ENCODE results near the gene GKN1.
"Not testable (repeated sequence)": the region's sequence is repeated elsewhere in the genome, so short reads cannot be mapped to it uniquely, and the experiment has no call there.

The GKN1 gene, protein sequence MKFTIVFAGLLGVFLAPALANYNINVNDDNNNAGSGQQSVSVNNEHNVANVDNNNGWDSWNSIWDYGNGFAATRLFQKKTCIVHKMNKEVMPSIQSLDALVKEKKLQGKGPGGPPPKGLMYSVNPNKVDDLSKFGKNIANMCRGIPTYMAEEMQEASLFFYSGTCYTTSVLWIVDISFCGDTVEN

DNA sequence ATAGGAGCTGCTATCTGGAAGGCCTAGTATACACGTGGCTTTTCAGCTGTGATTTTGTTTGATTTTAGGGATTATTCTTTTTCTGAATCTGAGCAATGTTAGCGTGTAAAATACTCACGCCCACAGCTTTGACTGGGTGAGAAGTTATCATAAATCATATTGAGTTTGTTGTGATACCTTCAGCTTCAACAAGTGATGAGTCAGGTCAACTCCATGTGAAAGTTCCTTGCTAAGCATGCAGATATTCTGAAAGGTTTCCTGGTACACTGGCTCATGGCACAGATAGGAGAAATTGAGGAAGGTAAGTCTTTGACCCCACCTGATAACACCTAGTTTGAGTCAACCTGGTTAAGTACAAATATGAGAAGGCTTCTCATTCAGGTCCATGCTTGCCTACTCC, at the start of gene GKN1:
GKN1 (plus strand) TSS at position 386 of the 400 bp plus-strand sequence. CDS start 42 bp downstream, outside the sequence.
- no peak for DNase-seq

DNA sequence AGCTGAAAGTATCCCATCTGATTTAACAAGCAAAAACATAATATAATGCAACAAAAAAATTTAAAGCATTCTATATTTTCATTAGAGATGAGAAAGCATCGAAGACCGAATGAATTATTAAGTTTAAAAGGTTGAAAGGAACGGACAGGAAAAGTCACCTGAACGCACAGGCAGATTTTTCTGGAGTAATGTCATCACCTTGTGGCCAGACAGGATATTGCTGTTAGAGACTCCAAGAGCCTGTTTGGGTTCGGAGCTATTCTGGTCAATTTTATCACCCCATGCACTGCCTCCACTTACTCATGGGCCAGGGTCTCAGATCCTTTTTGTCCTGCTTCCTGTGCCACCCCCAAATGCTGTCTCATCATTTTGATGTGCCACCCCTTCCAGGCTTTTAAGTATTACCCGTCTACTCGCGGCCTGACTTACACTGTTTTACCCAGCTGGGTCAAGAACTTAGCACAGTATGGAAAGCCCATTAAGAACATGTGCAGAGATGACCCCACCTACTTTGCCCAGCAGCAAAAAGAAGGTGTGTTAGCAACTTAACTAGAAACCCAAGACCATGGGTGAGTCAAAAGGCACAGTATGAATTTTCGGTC, 49.0 kb upstream of the GKN1 start:
- DNase-seq, result peak; percentile 61

DNA sequence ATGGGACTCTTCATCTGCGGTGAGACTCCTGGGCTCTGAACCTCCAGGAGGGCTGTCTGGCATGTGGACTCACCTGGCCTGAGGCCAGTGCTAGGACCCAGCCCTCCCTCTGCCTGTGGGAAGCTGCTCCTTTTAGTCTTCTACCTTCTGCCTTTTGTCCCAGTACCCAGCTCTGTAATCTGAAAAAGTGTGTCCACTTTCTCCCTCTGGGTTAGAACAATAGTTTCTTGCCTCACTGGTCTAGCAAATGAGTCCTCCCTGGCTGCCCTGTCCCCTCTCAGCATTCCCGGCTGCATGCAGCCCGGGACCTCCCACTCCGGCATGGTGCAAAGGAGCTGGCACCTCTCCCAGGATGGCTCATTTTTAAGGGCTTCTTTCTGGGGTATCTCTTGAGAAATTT, 47.6 kb upstream of the GKN1 start:
- no peak for DNase-seq

DNA sequence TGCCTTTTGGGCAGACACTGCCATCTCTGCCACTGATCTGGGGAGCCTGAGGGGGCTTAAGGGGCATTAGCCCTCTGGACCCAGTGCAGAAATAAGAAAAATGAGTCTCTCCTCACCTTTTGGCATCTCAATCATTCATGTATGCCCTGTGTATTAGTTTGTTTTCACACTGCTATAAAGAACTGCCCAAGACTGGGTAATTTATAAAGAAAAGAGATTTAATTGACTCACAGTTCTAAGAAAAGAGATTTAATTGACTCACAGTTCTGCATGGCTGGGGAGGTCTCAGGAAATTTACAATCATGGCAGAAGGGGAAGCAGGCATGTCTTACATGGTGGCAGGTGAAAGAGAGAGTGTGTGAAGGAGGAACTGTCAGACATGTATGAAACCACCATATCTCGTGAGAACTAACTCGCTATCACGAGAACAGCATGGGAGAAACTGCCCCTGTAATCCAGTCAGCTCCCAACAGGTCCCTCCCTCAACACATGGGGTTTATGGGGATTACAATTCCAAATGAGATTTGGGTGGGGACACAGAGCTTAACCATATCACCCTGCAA, 43.2 kb upstream of the GKN1 start:
- DNase-seq, result no peak

DNA sequence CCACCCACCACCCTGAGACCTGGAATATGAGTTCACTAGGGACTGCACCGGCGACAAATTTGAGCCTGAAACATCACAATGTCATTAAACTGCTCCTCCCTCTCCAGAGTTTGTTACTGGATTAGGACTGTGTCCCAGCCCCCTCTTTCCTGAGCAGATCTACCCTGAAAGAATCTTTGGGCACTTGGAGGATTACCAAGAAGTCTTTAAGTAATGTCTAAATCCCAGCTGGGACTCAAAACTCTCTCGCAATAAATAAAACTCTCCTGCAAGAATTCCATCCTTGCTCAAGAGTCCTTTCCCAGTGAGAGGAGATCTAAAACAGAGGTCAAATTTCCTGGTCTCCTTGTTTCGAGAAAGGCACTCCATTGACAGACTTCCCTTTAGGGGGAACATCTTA, 42.6 kb upstream of the GKN1 start:
- DNase-seq, result no peak

DNA sequence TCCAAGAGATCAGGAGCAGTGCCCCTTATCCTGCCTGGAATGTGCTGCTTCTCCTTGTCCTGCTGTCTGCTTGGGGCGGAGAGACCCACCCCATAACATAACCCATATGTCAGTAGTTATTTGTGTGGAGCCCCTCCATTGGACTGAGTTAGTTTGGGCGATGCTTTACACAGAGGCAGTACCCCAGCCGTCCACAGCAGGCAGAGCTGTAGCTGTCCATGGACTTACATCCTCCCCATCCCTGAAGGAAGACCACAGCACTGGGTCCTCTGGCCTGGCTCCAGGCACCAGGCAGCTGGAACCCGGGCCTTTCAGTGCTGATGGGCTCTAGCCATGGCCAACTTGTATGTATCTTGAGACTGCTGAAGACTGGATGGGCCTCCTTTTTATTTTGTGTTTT, 42.0 kb upstream of the GKN1 start:
- DNase-seq, result no peak

DNA sequence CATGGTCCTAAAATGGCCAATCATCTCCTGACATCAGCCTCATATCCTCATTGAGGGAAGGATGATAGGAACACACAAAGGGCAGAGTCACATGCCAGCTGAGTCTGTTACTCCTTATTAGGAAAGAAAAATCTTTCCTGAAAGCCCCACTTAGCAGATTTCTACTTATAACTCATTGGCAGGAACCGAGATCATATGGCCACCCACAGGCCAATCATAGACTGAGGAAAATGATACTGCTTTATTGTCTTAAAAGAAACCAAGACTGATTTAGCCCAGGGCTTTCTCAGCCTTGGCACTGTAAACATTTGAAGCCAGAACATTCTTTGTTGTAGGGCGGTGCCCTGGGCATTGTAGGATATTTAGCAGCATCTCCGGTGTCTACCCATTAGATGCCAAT, 40.4 kb upstream of the GKN1 start:
- no peak for DNase-seq

DNA sequence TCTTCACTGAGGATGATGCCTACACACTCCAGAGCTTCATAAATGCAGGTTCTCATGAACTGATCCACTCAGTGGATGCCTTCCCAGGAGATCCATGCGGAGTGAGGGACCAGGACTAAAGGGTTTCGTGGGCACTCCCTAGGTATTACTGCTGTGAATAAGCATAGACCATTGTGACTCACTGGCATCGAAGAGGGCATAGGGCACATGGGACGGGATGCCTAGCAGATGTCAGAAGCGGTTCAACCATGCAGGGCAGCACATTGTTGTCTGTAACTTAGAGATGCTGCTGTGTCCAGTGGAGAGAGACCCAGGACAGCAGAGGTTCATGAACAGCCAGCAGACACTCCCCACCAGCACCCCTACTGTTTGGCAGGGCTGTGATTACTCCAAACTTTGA, 39.0 kb upstream of the GKN1 start:
- no peak for DNase-seq

DNA sequence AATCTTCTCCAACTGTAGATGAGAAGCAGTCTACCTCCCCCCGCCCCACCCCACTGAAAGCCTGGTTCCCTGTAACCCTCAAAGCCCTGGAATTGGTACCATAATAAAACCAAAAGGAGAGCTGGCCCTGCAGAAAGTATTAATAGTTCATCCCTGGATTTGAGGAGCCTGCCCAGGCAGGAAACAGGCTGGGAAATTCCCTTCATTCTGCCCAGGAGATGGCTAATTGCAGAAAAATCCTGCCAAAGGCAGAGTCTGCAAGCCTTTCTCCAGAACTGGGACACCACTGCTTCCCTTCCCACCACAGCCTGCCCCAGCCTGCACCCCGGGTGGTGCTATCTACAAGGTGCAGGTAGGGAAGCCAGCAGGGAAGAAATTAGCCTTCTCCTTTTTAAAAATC, 38.0 kb upstream of the GKN1 start:
- no peak for DNase-seq

DNA sequence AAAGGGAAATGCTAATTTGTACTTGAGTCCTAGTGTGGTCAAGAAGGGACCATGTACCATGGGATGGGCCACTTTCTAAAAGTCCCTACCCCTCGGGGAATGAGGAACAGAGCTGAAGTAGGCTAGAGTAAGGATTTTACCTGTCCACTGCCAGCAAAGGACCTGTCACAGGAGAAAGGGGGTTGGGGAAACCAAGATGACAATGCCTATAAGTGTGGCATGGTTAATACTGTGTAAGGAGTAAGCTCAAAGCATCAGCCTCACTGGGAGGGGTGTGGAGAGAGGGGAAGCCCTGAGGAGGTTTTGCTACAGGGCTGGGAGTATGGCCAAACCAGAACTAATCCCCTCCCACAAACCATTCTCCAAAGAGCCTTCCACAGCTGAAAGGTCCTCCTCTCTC, 37.5 kb upstream of the GKN1 start:
- DNase-seq, result no peak

DNA sequence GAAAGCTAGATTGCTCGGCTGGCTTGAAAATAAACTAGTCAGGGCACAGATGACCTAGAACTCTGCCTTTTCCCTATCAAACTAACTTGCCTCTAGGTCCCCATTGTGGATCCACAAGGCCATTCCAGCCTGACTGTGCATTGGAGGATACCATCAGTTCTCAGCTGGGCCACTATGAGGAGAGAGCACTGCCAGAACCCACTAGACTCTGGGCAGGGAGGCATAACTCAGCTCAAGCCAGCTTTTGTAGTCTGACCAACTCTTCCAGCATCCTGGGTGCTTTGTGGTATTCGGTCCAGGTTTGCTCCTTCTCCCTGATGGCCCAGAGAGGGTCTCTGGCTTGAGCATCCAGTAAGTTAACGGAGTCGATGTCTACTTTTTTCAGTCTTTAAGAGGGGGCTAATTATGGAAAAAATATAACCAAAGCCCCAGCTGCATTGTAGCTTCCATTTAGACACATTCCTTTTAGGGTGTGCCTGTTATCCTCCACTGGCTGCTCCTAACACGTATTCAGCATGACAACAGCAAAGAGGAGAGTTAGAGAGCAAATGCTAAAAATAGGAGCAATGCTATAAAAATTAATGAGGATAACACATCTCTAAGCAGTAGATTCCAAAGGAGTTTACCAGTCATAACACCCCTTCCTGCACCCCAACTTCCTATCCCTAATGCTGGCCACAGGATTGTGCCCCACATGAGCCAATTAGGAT, 36.9 kb upstream of the GKN1 start:
- DNase-seq, result no peak

DNA sequence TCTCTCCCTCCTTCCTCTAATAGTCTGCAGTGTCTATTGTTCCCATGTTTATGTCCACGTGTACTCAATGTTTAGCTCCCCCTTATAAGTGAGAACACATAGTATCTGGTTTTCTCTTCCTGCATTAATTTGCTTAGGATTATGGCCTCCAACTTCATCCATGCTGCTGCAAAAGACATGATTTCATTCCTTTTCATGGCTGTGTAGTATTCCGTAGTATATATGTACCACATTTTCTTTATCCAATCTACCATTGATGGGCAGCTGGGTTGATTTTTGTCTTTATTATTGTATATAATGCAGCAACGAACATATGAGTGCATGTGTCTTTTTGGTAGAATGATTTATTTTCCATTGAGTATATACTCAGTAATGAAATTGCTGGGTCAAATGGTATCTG, 35.5 kb upstream of the GKN1 start:
- DNase-seq, result no peak

DNA sequence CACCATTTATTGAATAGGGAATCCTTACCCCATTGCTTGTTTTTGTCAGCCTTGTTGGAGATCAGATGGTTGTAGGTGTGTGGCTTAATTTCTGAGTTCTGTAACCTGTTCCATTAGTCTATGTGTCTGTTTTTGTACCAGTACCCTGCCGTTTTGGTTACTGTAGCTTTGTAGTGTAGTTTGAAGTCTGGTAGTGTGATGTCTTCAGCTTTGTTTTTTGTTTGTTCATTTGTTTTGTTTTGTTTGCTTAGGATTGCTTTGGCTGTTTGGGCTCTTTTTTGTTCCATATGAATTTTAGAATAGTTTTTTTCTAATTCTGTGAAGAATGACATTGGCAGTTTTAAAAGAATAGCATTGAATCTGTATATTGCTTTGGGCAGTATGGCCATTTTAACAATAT, 34.5 kb upstream of the GKN1 start:
- DNase-seq, result no peak

DNA sequence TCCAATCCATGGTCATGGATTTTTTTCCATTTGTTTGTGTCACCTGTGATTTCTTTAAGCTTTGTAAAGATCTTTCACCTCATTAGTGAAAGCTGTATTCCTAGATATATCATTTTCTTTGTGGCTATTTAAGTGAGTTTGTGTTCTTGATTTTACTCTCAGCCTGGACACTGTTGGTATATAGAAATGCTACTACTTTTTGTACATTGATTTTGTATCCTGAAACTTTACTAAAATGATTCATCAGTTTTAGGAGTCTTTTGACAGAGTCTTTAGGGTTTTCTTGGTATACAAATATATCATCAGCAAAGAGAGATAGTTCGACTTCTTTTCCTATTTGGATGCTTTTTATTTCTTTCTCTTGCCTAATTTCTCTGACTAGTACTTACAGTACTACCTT, 34.1 kb upstream of the GKN1 start:
- no peak for DNase-seq

DNA sequence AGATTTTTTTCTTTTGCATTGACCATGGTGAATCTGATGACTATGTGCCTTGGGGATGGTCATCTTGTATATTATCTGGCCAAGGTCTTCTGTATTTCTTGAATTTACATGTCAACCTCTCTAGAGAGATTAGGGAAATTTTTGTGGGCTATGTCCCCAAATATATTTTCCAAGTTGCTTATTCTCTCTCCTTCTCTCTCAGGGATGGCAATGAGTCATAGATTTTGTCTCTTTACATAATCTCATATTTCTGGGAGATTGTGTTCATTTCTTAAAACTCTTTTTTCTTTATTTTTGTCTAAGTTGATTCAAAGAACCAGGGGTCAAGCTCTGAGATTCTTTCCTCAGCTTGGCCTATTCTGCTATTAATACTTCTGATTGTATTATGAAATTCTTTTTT, 31.6 kb upstream of the GKN1 start:
- DNase-seq, result no peak

DNA sequence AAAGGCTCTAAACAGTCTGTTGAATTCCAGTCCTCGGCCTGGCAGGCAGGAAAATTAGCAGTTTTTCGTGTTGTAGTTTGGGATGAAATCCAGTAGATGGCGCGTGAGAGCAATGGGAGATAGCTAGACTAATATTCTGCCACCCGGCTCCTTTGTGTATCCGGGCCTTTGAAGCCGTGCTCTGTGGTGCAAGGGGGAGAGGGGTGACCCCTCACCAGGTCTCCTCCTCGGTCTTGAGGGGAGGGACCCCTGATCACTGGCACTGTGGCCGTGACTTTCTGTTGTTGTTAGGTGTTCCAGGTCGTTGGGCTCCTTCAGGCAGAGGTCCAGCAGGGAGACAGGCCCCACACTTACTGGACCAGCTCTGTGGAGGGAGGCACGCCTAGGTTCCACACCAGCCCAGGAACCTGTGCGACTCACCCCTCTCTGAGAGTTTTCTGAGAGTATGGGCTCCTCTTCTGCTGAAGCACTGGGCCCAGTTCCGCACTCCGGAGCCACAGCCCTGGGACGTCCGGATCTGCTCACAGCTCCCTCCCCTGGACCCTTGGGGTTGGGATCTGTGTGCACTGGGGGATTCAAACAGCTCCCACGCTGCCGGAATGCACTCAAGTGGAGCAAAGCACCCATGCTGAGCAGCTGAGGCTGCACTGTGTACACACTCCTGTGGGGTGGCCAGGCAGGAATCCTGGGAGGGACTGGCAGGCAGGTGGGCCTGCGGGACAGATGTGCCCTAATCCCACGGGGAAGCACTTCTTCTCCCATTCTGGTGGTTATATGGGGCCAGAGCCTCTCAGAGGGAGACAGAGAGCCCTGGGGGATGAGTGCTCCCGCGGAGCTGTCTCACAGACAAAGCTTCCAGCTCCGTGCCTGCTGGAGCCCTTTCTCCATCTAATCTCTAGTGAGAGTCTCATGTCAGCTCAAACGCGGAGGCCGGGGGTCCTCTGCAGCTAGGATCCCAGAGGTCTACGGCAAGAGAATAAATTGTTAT, 30.6 kb upstream of the GKN1 start:
- peak; percentile 63 for DNase-seq

DNA sequence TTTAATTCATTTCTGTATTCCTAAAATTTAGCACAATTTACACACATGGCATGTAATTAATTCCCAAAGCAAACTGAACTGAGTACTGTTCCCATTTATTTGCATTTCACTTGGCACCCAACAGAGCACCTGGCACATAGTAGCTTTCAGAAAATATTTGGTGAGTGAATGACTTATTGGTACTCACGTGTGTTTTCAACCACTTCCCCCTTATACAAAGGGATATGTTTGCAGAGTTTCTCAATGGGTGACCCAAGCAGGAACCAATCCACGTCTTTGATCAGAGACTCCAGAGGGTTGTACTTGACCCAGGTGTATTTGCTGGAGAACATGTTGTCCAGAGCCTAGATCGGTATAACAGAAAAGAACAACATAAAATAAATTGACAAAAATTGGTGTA, 28.3 kb upstream of the GKN1 start:
- no peak for DNase-seq

DNA sequence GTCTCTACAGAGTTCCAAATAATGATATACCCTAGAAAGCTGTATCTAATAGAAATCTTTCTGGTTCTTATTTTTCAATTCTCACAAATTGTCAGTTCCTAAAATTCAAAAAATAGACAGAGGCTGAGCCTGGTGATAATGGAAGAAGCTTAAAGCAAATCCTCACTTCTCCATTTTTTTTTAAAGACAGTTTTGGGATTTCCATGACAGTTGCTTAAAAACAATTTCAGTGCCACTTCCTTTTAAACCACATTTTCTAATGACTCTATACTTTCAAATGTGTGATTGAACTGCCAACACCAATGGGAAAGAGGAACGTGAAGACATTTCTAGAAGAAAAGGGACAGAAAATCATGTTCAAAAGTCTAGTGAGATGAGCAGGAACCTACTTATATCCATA, 25.7 kb upstream of the GKN1 start:
- no peak for DNase-seq

DNA sequence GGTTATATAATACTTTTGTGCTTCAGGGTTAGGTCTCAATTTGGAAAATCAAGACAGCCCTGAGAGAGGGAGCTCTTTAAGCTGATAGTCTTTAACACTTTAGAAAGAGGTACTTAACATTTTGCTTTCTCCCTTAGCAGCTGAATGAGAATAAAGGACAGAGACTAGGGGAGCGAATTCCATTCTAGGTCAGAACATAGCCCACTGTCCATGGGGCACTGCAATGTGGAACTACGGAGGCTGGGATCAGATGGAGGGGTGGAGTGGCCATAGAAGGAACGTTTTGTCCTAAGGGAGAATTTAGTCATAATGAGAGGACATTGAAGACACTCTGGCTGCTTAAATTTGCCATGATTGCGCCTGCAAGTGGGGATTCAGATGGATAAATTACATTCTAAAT, 22.5 kb upstream of the GKN1 start:
- DNase-seq, result no peak

DNA sequence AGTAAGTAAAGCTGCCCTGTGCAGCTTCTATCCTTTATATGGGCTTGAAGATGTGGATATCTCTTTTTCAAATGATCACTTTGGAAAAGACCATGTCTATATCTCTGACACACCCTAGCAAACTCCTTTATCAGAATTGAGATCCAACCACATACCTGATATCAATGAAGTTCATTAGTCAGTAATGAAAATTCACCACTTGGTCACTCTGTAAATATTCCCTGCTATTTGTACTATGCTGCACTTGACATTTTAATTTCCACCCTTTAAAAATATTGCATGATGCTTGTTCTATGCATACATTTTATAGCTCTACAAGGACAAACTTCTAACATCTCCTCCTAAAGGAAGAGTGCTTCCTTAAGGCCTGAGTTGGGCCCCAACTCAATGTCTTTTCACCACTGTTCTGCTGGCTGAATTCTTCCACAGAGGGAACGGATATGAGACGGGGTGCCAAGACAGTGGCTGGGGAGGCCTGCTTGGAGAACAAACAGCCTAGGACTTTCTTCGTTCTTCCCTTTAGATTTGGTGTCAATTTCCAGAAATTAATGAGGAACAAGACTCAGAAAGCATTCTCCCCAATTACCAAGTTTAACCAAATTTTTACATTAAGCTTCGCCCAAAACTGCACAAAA, 21.4 kb upstream of the GKN1 start, which contains the start of gene GKN2:
GKN2 (minus strand) TSS at position 7 of the 635 bp plus-strand sequence. CDS start 32 bp downstream, outside the sequence.
- DNase-seq, result no peak

DNA sequence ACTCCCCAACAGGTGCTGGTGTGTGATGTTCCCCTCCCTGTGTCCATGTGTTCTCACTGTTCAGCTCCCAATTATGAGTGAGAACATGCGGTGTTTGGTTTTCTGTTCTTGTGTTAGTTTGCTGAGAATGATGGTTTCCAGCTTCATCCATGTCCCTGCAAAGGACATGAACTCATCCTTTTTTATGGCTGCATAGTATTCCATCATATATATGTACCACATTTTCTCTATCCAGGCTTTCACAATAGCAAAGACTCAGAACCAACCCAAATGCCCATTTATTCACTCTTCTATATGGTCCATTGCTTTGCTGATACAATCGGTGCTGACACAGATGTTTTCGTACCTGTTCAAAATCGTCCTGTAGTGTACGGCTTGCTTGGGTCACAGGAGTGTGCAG, 19.0 kb upstream of the GKN1 start:
- DNase-seq, result not testable (repeated sequence)

DNA sequence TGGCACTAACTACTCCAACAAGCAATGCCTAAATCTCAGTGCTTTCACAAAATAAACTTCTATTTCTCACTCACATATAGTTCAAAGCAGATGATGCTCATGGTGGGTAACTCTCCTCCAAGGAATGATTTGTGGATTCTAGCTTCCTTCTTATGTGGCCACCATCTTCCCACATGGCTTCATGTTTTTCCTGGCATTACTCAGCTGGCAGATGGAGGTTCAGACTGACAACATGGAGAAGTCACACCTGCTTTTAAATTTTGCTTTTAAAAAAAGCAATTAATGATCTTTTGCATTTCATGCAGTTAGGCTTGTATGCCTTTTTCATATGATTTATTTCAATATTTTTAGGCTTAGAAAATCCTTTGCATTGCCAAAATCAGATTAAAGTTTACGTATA, 15.4 kb upstream of the GKN1 start:
- DNase-seq, result no peak
